HG03354 (cell line): Measurements from ENCODE around the gene VPS26C.
"Not testable (repeated sequence)": the region's sequence is repeated elsewhere in the genome, so short reads cannot be mapped to it uniquely, and the experiment has no call there.

Experiments used
- ATAC-seq: cut with Tn5 transposase; IDR thresholded peaks from one replicate; pipeline ENCODE4 v1.9.1; 2021; ENCODE audit warnings: mild to moderate bottlenecking; ENCODE audit not compliant: unreplicated experiment, poor library complexity, severe bottlenecking

VPS26C gene

DNA sequence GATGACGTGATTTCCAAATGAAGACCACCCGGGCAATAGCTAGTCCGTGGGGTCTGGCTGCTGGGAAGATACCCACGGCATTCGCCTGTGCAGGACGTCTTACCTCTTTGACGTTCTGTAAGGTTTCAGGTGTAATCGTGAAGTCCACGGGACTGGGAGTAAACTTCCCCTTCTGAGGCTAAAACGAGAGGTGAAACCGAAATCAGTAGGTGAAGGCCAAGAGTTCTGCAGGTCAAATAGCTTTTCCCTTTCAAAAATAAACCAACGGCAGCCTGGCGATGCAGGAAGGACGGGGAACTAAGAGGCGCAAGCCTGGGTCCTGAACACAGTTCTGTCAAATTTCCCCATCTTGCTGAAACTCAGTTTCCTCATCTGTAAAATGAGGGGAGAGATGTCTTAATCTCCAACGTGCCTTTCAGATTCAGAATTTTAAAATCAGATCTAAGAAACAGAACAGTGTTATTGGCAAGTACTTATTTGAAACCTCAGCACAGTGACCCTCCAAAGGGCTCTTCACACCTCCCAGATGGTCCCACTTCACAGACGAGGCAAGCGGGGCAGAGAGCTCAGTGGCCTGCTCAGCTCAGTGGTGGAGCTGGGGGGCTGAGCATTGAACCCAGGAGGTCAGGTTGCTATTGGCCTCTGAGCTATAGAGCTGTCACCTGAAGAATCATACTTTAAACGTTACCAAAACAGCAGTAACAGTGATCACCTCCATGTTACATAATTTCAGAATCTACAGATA, 34.7 kb downstream of the VPS26C start:
- ATAC-seq: no peak

DNA sequence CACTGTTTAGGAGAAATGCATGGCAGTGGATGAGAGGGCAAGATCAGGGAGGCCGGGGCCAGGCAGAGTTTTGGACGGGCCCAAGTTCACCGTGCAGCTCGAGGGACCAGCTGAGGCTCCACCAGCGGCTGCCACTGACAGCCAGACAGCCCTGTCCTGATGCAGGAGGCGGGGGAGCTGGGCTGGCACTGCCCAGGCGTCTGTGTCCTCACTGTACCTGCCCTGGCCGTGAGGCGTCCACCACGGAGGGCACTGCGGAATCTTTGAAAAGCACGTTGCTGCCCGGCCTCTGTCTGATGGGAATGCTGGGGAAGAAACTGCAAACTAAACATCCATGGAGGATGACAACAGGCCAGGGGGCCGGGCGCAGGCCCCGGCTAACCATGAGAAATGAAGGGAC, 35.5 kb downstream of the VPS26C start:
- ATAC-seq: no peak

DNA sequence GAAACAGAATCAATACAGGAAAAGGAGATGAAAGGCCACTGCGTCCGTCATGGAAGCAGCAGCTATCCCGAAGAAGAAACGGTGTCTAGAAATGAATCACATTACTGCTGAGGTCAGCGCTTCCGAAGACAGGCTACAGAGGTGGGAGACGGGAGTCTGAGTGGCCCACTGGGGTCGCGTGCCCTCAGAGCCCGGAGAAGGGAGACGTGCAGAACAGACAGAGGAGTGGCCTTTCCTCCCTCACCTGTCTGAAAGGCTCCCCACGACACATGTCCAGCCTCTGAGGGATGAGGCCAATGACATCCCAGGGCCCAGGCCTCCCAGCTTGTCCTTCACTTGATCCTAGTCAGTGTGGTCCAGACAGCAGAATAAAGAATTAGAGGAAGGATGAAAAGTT, 35.9 kb downstream of the VPS26C start:
- ATAC-seq: no peak

DNA sequence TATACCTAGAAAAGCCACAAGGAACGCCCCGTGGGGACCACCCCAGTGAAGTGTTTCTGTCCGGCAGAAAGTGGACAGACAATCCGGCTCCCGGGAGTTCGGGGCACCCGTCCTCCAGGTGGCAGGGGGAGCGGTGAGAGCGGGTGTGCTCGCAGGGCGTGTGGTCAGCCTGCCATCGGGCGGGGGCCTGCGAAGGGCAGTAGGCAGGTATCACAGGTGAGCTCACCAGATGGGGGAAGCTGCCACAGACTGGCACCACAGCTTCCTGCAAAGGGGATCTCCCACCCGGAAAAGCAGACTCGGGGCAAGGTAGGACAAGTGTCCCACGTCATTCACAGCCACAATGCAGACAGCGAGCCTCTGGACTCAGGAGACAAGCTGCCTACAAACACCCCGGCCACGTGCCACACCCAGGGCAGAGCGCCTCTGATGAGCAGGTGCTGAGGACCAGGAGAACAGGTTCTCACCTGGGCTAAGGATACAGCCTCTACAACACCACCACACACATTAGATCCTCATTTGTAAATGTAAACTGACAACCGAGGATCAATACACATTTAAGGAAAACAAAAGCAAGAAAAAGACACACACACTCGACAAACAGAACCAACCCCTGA, 36.4 kb downstream of the VPS26C start:
- no peak for ATAC-seq

DNA sequence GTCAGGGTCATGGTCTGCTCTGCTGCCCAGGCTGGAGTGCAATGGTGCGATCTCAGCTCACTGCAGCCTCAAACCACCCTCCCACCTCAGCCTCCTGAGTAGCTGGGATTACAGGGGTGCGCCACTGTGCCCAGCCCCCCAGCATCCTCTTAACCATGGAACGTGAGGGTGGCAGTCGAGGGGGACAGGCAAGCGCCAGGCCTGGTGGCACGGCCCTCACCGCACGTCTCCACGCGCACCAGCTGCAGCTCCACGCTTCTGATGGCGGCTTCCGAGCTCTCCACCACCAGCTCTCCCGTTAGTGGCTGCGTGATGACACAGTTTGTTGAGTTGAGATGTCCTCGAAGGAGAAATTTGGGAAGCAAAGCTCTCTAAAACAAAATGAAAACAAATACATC, 39.1 kb downstream of the VPS26C start:
- ATAC-seq: no peak

DNA sequence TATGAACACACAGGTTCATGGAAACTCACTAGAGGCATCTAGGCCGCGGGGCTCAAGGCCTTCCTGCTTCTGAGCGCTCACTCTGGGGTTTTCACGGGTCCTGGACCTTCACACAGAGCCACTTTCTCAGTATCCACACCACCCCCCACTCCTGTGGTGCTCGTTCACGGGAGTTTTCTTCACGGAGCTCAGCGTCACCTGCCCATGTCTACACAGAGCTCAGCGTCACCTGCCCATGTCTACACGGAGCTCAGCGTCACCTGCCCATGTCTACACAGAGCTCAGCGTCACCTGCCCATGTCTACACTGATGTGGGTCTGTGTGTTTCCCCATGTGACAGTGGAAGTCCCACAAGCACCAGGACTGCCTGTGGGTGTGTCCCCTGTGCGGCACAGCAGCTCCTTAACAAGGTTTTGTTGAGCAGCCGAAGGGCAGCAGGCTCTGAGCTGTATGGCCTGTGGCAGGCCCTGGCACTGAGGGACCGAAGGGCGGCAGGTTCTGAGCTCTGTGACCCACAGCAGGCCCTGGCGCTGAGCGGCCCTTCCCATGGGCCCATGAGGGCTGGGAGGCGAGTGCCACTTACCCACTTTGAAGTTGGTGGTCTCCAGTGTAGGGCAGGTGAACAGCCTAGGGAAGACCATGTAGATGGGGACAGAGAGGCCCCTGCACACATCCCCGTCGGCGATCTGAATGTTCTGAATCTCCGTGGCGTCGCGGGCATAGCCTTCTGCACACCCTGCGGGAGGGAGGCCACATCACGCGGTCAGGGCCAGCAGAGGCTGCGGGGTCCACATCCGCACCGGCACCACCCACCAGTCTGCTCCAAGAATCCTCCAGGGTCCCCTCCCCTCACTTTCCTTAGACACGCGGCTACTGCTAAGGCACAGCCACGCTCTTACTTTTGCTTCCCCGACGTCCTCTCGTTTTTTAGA, 39.8 kb downstream of the VPS26C start:
- no peak for ATAC-seq

DNA sequence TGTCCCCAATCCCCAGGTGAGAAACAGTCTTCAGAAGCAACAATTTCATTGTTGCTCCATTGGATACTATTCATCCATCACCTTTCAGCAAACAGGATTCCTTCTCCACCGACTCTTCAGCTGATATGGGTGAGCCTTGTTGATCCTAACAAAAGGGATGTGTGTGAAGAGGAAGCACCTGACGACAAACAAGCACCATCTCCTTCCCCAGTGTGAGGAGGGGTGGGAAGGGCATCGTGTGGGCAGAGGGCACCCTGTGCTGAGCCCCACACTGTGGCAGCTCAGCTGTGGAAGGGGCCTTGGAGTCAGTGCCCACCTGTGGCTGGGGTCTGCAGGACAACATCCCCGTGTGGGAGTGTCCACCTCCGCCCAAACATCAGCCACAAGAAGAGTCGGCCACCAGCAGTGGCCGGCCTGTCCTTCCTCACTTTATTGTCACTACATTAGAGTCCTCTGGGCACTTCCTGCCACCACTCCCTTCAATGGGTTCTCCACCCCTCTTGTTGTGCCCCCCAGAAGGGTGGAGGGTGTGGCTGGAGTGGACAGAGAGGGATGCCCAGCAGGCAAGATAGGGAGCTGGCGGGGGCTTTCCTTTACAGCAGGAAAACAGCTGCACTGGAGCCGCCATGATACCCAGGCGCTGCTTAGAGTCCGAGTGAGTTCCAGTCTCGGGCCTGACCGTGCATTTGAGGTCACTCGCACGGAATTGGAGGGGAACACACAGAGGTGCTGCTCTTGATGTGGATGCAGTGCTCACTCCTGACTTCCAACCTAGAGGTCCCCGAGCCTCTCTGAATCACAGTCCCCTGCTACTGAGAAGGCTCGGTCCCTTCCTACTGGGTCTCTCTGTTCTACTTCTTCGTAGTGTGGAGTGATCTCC, 40.9 kb downstream of the VPS26C start:
- ATAC-seq: no peak

DNA sequence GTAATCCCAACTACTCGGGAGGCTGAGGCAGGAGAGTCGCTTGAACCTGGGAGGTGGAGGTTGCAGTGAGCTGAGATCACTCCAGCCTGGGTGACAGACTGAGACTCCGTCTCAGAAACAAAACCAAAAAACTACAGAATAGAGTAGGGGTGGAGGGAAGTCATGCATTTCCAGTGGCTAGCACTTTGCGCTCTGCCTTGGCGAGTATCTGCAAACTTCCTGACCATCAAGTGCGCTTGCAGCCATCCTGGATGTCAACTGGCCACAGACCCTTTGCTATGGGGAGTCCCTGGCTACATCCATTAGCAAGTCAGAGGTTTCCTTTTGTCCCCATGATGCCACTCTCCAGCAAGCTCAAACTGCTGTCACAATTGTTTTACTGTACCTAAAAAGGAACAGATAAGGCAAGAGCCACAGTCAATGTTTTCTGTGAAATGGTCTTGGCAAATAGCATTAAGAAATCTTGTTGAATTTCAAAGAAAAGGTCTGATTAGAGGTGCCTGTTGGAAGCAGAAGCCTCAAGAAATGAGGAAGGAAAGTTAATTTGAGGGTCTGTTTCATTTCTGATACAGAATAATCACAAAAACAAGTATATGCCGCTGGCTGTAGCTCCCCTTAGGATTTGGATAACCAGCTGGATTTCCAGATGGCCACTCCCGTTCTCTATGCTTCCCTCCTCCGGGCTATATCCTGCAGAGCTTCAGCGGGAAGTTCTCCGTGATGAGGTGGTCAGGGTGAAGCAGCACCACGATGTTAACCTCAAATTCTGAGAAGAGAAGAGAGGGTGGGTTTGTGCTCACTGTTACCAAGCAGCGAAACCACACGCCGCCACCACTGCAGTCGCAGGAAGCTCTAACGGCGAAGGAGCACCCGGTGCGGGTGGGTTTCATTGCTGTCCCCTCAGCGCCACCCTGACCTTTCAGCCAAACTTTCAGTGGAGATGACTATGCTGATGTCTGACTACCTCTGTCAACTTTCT, 42.0 kb downstream of the VPS26C start:
- ATAC-seq: peak; percentile 33

DNA sequence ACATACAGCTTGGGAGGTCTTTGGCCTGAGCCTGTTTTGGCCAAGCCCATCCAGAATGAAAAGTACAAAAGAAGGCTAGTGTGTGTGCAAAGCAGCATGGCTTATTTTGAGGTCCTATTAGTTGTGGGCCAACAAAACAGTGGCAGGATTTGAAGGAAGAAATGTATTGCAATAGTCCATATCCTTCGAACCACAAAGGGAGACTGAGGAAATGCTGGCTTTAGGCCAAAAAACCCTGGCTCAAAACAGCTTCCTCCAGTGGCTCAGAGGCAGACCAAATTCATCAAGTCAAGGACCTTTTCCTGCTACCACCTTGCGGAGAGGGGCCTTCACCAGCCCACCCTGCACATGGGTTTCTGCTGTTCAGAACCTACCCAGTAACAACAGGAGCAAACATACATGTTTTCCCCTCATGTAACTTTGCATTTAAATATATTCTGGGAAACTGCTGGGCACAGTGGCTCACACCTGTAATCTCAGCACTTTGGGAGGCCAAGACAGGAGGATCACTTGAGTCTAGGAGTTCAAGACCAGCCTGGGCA, 43.3 kb downstream of the VPS26C start:
- ATAC-seq: no peak

DNA sequence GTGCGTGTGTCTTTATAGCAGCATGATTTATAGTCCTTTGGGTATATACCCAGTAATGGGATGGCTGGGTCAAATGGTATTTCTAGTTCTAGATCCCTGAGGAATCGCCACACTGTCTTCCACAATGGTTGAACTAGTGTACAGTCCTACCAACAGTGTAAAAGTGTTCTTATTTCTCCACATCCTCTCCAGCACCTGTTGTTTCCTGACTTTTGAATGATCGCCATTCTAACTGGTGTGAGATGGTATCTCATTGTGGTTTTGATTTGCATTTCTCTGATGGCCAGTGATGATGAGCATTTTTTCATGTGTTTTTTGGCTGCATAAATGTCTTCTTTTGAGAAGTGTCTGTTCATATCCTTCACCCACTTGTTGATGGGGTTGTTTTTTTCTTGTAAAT, 44.9 kb downstream of the VPS26C start:
- not testable (repeated sequence) for ATAC-seq

DNA sequence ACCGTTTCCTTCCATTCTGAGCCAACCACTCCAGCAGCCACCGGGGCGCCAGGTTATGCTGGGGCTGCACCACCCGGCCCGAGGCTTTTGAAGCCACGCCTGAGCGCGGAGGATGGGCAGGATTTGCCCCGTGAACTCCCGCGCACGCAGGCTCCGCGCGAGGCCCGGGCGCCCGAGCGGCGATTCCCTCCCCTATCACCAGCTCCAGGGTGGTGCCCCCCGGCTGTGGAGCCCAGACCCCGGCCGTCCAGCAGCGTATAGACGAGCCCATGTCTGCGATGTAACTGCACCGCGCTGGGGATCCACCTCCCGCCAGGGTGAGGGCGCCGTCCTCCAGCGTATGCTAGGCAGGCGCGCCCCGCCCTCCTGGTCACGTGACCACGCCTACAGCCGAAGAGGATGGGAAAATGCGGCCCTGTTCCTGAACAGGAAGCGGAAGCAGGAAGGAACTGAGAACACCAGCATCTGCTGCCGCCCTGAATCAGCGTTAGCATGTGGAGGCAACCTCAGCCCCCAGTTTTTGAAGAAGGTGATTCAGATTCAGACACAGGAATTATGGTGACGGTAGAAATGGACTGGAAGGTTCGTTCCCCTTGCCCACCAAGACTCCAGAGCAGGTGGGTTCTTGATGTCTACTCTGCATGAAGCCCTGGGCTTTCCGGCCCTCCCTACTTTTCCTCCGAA, 46.0 kb downstream of the VPS26C start:
- peak; percentile 82 for ATAC-seq

DNA sequence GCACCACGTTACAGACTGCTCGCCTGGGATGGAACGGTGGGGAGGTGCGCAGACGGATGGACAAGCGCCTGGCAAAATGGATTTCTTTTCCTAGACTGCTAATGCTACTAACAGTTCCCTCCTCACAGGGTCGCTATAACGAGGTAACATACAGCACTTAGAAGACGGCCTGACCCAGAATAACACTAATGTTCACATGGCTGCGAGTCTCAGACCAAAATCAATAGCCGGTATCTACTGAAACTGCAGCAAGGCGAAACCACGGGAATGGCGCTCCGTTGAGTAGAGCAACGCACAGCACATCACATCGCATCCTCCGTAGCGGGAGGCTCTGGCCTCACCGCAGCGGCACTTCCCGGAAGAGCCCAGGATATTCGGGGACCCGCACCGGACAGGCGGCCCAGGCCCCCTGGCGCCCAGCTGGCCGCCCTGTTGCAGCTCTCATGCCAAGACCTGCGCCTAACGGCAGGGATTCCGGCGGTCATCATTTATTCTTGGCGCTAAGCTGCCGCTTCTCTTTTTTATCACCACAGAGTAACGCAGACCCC, 46.6 kb downstream of the VPS26C start:
- ATAC-seq: peak; percentile 42

DNA sequence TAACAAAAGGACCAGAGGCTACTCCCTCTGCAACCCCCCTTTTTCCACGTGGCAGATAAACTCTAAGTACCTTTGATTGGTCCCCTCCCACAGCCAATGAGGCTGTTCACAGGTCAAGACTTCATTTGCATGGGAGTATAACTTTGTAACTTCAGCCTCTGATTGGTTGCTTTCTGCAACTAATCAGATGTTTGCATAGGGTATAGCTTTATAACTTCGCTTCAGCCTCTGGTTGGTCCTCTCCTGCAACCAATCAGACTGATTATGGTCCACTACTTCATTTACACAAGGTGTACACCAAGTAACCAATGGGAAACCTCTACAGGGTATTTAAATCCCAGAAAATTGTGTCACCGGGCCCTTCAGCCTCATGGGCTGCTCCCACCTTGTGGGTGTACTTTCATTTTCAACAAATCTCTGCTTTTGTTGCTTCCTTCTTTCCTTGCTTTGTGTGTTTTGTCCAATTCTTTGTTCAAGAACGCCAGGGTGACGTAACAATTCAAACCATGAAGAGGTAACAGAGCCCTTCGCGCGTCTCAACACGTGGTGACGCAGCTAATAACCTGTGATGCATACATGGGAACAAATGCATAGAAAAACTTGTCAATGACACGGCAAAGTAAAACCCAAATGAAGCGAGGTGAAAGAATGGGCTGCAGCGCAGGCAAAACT, 47.2 kb downstream of the VPS26C start:
- no peak for ATAC-seq

DNA sequence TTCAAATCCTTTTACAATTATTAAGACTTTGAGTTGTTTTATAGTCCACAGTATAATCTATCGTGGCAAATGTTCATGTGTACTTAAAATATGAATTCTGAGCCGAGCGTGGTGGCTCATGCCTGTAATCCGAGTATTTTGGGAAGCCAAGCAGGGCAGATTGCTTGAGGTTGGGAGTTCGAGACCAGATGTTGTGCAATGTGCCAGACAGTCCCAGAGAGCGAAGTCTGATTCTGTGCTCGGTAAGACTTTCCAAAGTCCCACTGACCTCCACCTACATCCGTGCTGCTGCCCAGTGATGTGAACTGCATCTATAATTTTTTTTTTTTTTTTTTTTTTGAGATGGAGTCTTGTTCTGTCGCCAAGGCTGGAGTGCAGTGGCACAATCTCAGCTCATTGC, 52.2 kb downstream of the VPS26C start:
- ATAC-seq: no peak

DNA sequence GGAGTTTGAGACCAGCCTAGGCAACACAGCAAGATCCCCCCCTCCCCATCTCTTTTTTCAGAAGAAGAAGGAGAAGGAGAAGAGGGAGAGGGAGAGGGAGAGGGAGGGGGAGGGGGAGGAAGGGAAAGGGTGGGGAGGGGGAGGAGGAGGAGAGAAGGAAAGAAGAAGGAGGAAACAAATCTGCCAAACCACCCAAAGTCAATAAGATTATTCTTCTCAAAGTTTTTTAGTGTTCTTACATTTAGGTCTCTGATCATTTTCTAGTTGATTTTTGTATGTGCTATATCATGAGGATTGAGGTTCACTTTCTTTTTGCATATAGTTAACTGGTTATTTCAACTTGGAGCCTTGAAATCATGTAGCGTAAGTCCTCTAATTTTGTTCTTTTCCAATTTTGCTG, 56.3 kb downstream of the VPS26C start:
- no peak for ATAC-seq

DNA sequence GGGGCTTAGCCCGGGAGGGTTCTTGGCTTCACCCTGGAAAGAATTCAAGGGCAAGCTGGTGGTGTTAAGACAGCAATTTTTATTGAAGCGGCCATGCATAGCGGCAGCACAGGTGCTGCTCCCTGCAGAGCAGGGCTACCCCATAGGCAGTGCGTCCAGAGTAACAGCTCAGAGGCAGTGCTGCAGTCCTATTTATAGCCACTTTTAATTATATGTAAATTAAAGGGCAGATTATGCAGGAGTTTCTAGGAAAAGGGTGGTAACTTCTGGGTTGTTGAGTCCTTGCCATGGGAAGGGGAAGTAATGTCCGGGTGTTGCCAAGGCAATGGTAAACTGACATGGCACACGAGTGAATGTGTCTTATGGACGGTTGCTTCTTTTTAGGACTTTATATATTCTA, 57.0 kb downstream of the VPS26C start:
- ATAC-seq: no peak

DNA sequence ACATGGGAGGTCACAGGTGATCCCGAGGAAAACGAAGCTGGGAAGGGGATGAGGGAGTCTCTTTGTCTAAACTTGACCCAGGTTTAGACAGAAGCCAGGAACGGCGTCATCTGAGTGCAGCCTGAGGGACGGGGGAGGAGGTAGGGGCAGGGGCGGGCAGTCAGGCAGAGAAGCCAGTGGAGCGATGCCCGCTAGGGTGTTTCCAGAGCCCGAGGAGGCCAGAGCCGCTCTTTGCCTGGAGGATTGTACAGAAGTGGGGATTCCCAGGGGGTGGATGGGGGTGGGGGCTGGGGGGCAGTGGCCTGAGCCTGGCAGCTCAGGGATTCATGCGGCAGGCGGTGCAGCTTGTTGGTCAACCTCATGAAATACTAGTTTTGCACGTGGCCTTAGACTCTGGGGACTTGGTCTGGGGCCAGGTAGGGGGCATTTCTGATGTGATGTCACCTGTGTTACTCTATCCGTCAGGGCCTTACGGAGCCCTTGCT, 58.4 kb downstream of the VPS26C start:
- ATAC-seq: peak; percentile 44
